ENCODE results near the gene TMEM250. TPM values are rescaled to one million over a fixed set of nuclear protein-coding genes. Genes with fewer than 3 reads are reported as not detected.
A peak's percentile ranks its signal among the peaks of the same experiment; 100 is the strongest.

The TMEM250 gene
- total RNA-seq, 2 donors from 2014 or later = 40.9 to 67.2 TPM

DNA sequence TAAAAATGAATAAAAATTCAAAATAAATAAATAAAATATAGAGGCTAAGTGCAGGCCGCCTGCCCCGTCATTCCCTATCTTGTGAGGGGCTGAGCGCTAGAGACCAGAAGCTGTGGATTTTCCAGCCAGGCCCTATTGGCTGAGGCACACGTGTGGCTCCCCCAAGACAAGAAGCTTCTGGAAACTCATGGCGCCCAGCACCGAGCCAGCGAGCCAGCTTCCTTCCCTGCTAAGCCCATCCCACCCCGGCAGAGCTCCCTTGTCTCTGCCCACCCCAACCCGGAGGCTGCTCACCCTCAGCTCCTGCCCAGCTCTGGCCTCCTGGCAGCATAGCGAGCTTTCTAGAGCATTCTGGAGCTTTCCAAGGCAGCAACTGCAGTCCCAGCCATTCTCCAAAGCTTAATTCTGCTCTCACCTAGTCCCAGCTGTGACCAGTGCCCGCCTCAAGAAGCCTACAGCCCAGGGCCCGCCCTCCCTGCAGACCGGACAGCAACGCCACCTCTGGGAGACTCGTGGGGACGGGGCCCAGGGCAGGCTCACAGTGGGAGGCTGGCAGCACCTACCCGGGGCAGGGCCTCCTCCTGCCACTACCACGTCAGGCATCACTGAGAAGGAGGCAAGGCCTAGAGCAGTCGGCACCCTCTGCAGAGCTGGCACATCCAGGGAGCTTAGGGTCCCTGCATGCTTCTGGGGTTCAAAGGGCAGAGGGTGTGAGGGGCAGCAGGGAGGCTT is 23.2 kb upstream of the TMEM250 start:
- Histone ChIP-seq H3K27me3 (peaks cover 6% of the 10 kb centered on the region), H3K9me3 (no peaks in the 10 kb centered on the region), H3K4me3 (no peak overlapping the region), H3K27ac (no peak overlapping the region), H3K9ac (ENCODE audit: low read depth in 2 of 2, low read length in 2 of 2) (no peak overlapping the region), H3K36me3 (no peaks in the 10 kb centered on the region), H3K4me1 (no peaks in the 10 kb centered on the region)
- intact Hi-C loops (cut with DNase I) = no loop called here
- TF ChIP-seq, protein P1, sequence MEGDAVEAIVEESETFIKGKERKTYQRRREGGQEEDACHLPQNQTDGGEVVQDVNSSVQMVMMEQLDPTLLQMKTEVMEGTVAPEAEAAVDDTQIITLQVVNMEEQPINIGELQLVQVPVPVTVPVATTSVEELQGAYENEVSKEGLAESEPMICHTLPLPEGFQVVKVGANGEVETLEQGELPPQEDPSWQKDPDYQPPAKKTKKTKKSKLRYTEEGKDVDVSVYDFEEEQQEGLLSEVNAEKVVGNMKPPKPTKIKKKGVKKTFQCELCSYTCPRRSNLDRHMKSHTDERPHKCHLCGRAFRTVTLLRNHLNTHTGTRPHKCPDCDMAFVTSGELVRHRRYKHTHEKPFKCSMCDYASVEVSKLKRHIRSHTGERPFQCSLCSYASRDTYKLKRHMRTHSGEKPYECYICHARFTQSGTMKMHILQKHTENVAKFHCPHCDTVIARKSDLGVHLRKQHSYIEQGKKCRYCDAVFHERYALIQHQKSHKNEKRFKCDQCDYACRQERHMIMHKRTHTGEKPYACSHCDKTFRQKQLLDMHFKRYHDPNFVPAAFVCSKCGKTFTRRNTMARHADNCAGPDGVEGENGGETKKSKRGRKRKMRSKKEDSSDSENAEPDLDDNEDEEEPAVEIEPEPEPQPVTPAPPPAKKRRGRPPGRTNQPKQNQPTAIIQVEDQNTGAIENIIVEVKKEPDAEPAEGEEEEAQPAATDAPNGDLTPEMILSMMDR (IDR thresholded peaks at IDR 0.05) = no peak
- no peak for DNase-seq

GRCh38 chr9:136140966-136141365 is 22.3 kb upstream of the TMEM250 start:
- peaks cover 6% of the 10 kb centered on the region for H3K27me3 ChIP-seq
- no peaks in the 10 kb centered on the region for H3K9me3 ChIP-seq
- no peak for DNase-seq
- H3K4me1 ChIP-seq = no peaks in the 10 kb centered on the region
- H3K27ac ChIP-seq = no peak overlapping the region
- intact Hi-C loops (cut with DNase I) = no loop called here
- H3K9ac ChIP-seq (ENCODE audit: low read depth in 2 of 2, low read length in 2 of 2) = no peak overlapping the region
- TF ChIP-seq, protein P1 (IDR thresholded peaks at IDR 0.05) = no peak
- H3K4me3 ChIP-seq = no peak overlapping the region
- H3K36me3 ChIP-seq = no peaks in the 10 kb centered on the region

GRCh38 chr9:136140046-136140445 is 21.4 kb upstream of the TMEM250 start:
- no peaks in the 10 kb centered on the region for H3K9me3 ChIP-seq
- H3K36me3 ChIP-seq = no peaks in the 10 kb centered on the region
- no peak overlapping the region for H3K4me3 ChIP-seq
- intact Hi-C loops (cut with DNase I) = no loop called here
- no peak for DNase-seq
- TF ChIP-seq, protein P1 (IDR thresholded peaks at IDR 0.05) = no peak
- H3K27ac ChIP-seq = no peak overlapping the region
- peaks cover 13% of the 10 kb centered on the region for H3K27me3 ChIP-seq
- no peak overlapping the region for H3K9ac ChIP-seq (ENCODE audit: low read depth in 2 of 2, low read length in 2 of 2)
- no peaks in the 10 kb centered on the region for H3K4me1 ChIP-seq

DNA sequence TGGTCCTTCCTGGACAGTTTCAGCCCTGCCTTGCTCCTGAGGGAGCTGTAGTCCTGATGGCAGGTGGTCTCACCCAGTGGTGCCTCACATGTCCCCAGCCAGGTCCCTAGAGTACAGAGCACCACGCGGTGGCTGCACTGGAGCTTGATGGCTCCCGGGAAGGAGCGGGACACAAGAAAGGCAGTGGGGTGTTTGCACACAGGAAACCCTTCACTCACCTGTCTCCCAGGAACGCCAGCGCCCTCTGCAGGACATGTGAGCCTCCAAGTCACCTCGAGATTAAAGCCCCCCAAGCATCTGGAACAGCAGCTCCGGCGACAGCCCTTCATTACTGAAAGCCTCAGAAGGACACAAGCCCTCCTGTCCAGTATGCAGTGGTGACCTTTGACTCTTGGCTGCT is 19.9 kb upstream of the TMEM250 start:
- DNase-seq = peak; percentile 45
- Histone ChIP-seq H3K36me3 (no peaks in the 10 kb centered on the region), H3K4me1 (no peaks in the 10 kb centered on the region), H3K9ac (ENCODE audit: low read depth in 2 of 2, low read length in 2 of 2) (no peak overlapping the region), H3K4me3 (no peak overlapping the region), H3K9me3 (no peaks in the 10 kb centered on the region), H3K27ac (no peak overlapping the region), H3K27me3 (peaks cover 20% of the 10 kb centered on the region)
- intact Hi-C loops (cut with DNase I) = no loop called here
- TF ChIP-seq, protein P1 (IDR thresholded peaks at IDR 0.05) = peak; percentile 20

DNA sequence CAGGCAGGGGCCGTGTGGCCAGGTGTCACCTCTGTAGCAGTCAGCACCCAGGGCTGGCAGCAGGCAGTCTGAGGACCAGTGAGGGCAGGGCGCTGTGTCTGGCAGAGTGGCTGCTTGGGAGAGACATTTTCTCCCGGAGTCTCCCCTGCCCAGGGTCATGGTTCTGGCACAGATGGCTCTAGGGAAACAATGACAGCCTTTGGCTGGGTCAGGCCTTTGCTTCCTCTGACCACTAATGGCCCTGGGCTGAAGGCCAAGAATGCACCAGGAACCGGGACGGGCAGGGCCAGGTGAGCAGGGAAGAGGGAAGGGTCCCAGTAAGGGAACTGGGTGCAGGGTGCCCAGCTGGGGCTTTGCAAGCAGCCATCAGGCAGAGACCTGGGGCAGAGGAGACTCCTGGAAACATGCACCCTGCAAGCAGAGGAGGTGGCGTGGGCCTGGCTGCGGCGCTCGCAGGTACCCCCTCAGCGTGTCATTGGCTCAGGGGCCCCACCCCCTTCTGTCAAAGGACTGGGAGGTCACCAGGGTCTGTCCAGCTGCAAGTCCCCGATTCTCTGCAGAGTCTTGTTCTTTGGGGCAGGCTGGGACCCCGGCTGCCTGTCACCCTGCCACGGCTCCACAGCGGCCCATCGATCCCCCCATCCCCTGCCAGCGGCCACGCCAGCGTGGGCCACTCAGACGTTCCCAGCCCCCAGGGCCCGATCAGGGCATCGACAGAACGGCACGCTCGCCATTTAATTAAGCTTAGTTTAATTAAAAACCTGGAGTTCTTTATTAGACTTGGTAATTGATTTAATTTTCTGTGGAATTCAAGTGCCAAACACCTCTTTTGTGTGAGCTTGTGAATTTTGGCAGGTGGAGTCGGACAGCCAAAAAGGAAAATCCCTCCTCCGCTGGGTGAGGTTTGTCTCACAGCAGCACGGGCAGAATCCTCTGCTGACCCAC is 18.9 kb upstream of the TMEM250 start:
- H3K9me3 ChIP-seq = no peaks in the 10 kb centered on the region
- TF ChIP-seq, protein P1 (IDR thresholded peaks at IDR 0.05) = no peak
- H3K9ac ChIP-seq (ENCODE audit: low read depth in 2 of 2, low read length in 2 of 2) = no peak overlapping the region
- H3K36me3 ChIP-seq = no peaks in the 10 kb centered on the region
- no peak for DNase-seq
- no peak overlapping the region for H3K4me3 ChIP-seq
- H3K27me3 ChIP-seq = peaks cover 27% of the 10 kb centered on the region
- H3K27ac ChIP-seq = no peak overlapping the region
- intact Hi-C loops (cut with DNase I) = no loop called here
- H3K4me1 ChIP-seq = no peaks in the 10 kb centered on the region
